HG03045 (cell line): ENCODE data around the gene ANKRD11.

Experiments
- ATAC-seq: cut with Tn5 transposase; IDR thresholded peaks from one replicate; pipeline ENCODE4 v1.9.1; 2021; ENCODE audit warnings: mild to moderate bottlenecking, moderate library complexity; ENCODE audit not compliant: unreplicated experiment

Gene ANKRD11

DNA sequence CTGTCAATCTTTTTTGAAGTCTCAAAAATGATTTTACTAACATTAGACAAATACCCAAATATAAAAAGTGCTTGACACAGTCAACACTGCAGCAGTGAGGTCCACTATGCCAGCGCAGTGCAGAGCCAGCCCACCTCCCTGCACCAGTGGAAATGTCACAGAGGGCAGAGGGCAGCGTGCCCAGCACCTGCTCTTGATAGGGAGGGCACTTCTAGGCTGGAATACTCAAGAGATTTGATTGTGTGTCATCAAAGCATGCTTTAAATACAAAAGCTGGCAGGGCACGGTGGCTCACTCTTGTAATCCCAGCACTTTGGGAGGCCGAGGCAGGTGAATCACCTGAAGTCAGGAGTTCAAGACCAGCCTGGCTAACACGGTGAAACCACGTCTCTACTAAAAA, 136.0 kb downstream of the ANKRD11 start:
- no peak for ATAC-seq

DNA sequence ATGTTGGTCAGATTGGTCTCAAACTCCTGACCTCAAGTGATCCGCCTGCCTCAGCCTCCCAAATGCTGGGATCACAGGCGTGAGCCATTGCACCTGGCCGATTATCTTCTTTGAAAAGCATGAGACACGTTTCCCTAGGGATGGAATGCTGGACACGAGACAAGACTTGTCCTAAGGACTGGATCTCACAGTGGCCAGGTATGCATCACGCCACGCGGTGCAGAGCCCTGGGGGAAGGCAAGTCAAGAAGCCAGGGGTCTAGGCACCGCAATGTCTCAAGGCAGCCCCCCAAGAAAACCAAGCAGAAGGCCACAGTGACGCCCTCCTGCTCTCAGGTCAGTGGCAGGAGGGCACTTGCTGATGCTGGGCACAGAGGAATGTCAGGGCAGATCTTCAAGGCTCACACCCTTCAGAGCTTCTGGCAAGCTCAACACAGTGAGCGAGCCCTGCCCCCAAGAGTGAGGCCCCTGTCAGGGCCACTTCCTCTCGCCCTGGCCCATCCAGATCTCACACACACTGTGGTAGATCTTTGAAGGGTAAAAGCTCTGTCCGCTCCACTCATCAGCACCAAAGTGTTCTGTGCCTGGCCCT, 138.2 kb downstream of the ANKRD11 start:
- ATAC-seq: no peak

DNA sequence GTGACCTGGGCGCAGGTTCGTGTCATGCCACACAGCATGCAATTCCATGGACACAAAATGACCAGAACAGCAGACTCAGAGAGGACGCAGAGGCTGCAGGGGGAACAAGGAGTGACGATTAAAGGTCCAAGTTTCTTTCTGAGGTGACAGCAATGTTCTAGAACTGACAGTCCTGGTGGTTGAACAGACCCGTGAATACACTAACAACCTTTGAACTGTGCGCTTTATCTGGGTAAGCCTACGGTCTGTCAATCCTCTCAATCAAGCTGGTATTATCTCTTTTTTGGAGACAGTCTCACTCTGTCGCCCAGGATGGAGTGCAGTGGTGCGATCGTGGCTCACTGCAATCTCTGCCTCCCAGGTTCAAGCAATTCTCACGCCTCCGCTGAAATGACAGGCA, 138.7 kb downstream of the ANKRD11 start:
- ATAC-seq: no peak

DNA sequence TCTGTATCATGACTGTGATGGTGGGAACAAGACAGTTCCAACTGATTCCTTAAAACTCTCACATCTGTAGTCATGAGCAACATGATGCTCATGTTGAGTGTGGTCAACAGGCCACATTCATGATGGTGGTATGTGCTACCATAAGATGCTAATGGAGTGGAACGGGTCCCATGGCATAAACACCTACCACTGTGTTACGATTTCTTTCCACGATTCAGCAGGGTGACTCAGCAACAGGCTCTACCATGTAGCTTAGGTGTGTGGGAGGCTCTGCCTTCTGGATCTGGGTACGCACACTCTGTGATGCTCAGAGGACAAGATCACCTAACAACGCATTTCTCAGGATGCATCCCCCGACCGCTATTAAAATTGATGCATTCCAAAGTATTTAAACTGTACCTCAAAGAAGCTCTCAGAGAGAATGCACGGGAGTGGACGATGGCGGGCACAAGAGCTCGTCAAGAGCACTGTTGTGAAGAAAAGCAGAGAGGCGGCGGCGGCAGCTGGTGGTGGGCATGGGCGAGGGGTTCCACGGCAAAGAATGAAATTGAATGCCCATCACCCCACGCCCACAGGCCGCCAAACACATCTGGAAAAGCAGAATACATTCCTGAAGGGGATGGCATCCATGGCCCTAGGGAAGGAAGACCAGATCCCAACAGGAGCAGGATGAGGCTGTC, 139.5 kb downstream of the ANKRD11 start:
- ATAC-seq: no peak

DNA sequence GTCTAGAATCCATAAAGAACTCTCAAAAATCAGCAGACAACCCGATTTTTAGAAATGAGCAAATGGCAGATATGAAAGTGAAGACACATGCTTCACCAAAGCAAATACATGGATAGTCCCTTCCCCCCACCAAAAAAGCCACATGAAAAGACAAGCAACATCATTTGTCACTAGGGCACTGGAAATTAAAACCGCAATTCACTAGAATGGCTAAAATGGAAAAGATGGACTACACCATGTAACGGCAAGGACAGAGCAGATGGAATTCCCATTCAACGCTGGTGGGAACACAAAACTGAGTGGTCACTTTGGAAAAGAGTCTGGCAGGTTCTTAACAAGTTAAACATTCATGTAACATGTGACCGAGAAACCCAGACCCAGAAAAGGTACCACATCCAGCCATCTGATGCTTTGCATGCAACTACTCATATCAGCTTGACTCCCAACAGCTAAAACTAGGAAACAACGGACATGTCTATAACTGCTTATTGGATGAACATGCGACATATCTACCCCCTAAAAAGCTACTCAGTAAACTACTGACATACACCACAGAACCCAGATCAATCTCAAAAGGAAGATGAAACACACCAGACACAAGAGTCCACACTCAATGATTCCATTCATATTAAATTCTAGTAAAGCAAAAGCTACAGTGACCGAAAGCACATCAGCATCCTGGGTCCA, 140.3 kb downstream of the ANKRD11 start:
- no peak for ATAC-seq

DNA sequence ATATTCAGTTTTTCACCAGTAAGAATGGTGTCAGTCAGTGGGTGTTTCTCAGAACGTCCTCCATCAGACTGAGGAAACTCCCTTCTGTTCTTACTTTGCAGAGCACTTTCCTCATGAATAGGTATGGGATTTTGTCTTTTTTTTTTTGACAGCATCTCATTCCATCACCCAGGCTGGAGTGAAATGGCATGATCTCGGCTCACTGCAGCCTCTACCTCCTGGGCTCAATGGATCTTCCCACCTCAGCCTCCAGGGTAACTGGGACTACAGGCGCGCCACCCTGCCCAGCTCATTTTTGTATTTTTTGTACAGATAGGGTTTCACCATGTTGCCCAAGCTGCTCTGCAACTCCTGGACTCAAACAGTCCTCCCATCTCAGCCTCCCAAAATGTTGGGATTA, 142.6 kb downstream of the ANKRD11 start:
- ATAC-seq: no peak

DNA sequence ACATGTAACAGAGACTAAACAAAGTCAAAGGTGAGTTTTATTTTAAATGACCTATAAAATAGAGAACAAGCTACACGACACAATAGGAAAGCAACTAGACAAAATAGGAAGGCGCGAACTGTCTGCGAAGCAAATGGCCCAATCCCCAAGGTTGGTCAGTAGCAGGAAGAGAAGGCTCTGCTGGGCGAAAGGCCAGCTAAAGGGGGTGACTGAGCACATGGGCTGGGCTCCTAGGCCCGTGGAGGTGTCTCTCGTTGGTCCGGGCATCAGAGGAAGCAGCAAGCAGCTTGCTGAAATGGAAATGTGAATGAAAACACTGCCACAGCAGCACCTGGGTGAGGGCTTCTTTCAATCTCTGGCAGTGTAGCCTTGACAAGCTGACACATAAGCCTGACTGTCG, 143.5 kb downstream of the ANKRD11 start:
- no peak for ATAC-seq

DNA sequence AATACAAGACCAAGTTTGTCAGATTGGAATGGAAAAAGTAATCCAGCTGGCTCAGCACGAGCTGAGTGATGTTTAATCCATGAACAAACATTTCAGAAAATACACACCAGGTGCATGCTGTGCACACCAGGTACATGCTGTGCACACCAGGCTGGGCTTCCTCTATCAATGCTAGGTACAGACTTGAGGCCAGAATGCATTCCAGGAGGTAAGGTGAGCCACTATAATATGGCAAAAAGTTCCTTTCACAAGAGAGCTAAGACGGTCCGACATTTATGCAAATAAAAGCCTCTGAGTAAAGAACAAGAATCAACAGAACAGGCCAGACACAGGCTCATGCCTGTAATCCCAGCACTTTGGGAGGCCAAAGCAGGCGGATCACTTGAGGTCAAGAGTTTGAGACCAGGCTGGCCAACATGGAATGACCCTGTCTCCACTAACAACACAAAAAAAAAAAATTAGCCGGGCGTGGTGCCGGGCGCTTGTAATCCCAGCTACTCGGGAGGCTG, 144.7 kb downstream of the ANKRD11 start:
- no peak for ATAC-seq

DNA sequence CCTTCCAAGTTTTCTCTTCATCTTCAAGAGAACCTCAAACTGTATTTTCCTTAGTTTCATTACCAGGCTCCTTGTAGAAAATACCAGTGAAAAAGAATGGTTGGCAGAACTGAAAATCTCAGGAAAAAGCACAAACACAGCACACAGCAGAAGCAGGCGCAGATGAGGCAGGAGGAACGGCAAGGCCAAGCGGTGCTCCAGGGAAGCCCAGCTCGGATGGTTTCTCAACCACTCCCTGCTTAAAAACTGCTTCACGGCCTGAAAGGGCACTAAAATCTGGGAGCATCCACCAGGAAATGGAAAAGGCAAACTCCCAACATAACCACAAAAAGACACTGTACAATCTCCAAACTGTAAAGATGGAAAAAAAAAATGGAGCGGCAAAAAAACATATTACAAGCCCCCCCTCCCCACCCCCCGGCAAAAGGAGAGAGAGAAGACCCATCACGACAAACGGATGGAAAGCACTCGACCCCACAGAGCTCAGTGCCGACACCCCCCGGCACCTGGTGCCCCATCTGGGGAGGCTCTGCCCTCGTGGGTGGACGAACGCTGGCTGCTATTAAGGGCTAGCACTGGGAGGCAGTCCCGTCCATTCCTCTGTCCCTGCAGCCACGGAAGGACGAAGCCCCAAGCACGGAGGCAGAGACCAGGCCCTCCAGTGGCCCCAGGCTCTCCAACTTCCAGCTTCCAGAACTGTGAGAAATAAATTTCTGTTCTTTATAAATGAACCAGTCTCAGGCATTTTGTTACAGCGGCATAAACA, 145.3 kb downstream of the ANKRD11 start:
- no peak for ATAC-seq

DNA sequence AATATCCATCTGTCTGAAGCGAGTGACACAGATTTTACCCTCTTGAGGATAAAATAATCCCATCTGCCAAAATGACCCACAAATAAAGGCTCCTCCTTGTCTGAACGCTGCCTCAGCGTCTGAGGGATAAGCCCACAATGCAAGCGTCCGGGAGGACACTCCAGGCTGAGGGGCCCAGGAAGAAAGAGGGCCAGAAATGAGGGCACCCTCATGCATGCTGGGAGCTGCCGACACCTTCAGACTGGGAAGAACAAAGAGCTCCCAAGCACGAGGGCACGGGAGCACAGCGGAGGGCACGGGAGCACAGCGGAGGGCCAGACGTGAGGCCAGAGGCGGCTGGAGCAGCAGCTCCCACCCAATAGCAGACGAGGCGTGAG, 145.9 kb downstream of the ANKRD11 start:
- ATAC-seq: no peak

DNA sequence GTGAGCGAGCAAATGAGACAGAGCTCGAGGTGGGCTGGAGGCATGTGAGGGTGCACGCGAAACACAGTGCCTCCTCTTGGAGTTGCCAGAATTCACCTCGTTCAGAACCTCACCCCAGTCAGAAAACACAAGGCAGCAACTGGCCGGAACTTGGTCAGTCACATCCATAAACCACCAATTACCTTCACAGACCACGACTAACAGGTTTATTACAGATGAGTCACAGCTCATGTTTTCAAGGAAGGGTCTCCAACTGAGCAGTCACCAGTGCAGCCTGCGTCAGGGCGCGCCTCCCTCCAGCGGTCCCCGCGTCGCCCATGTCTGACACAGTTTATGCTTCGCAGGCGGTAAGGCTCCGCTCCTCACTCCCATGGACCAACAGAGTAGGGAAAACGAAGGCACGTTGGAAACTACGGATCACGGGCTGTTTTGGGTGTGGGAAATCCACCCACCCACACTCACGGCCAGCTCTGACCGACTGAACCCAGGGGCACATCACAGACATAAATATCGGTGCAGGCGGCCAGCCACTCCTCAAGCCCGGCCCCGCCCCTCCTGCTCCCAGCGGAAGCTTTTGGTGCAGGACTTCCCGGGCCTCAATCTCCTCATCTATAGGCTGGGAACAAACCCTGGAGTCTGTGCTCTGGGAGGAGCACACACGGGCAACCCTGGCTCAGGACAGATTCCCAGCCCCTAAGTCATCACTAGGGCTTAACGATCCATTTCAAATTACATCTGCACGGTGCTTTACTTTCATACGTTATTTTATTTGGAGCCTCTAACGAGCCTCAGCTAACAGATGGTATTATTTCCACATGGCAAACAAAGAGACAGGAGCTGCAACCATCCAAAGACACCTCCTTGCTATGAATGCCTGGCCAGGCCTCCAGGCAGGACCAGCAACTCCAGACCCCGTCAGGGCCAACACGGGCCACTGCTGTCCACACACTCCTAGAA, 146.6 kb downstream of the ANKRD11 start:
- no peak for ATAC-seq

DNA sequence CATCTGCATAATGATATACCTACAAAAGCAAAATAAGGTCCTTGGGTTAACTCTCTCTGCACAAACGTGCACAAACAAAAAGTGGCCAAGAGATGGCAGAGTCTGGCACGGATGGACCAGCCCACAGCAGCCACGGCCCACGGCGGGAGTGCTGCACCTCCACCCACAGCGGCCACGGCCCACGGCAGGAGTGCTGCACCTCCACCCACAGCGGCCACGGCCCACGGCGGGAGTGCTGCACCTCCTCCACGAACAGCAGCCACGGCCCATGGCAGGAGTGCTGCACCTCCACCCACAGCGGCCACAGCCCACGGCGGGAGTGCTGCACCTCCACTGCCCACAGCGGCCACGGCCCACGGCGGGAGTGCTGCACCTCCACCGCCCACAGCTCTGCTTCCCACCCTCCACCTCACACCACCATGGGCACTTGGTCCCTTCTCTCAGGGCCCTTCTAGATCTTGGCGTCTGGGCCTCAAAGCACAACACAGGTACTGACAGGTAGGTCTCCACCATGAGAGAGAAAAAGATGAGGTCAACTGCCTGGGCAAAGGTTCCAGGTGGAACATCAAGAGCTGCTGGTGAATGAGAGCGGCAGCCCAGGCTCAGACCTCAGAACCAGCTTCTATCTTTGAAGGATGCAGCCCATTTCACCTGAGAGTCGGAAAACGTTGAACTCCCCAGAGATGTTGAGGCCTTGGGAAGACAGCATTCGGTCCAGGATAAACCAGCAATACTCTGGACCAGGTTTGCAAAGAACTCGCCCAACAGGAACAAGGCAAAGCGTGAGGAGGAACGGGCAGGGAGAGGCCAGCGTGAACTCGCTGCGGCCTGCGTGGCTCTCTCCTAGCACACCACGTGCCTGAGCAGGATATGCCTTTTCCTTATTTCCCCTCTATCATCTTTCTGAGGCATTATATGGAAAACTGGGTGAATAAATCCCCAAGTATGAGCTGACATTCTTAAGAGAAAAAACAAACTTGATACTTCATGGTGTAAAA, 148.4 kb downstream of the ANKRD11 start:
- no peak for ATAC-seq

DNA sequence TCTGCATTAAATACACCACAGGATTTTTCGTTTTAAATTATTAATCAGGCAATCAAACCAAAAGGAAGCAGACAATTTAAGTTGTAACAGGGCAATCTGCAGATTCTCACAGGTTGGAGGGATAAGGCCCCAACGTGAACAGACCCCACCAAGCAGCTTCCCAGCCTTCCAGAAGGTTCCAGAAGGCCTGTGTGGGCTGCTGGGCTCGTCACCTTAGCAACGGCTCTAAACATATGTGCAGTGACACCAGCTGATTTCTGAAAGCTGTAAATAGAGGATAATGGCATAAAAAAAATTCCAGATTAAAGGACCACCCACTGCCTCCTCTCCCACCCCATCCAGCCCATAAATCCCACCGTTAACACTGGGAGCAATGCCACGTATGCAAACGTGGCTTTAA, 149.1 kb downstream of the ANKRD11 start:
- ATAC-seq: no peak

DNA sequence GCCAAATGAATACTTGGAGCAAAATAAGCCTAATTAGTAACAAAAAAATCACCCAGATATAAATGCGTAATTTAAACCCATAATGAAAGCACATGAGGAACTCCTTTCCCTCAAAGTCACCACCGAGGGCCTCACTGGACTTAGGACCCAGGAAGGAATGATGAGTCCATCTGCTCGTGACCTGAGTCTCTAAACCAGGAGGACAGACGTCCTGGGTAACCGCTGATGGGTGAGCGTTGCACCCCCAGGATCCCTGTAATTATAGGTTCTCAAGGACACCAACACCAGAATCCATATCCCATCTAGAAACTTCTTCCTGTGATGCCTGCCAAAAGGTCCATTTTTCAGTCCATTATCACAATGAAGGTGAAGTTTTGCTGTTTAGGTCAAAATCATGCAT, 151.5 kb downstream of the ANKRD11 start:
- ATAC-seq: no peak

DNA sequence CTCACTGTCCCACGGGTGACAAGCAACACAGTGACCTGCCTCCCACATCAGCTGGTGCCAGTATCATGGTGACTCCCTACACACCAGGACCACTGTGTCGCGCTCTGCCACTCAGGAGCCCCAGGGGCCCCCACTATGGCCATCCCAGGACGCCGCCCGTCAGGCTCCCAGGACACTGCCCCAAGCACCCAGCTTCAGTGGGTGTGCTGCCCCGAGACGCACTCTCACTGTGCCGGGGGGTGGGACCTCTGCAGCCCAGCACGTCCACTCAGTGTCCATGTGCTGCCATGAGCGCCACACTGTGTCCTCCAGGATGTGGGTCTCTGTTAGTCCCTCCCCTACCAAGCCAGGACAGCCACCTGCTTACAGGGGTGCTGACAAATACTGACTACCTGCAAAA, 152.4 kb downstream of the ANKRD11 start:
- ATAC-seq: no peak

DNA sequence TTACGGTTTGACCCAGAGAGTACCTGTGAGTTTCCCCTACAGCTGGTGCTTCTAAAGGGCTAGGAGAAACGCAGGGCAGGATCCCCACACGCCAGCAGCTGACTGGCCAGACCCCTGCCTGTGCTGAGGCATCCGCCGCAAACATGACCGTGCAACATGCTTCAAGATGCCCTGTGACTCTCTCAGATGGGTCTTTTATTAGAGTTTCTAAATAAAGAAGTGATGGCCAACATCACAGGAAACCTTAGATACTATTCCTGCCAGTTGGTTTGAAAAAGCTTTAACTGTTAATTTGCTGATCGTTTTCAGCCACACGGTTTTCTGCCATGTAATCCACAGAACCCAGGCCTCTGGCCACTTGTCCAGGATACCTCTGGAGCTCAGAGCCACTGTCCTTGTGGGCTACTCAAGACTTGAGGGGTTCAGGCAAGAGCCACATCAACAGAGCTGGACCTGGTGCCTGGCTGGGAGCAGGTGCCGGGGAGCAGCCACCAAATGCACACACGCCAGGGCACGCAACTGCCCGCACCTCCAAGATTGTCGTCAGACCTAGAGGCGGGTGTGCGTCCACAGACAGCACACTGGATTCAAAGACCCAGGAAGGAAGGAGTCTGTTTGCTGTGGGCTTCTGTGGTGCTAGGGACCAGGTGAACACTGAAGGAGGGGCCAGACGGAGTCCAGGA, 154.4 kb downstream of the ANKRD11 start:
- ATAC-seq: no peak

DNA sequence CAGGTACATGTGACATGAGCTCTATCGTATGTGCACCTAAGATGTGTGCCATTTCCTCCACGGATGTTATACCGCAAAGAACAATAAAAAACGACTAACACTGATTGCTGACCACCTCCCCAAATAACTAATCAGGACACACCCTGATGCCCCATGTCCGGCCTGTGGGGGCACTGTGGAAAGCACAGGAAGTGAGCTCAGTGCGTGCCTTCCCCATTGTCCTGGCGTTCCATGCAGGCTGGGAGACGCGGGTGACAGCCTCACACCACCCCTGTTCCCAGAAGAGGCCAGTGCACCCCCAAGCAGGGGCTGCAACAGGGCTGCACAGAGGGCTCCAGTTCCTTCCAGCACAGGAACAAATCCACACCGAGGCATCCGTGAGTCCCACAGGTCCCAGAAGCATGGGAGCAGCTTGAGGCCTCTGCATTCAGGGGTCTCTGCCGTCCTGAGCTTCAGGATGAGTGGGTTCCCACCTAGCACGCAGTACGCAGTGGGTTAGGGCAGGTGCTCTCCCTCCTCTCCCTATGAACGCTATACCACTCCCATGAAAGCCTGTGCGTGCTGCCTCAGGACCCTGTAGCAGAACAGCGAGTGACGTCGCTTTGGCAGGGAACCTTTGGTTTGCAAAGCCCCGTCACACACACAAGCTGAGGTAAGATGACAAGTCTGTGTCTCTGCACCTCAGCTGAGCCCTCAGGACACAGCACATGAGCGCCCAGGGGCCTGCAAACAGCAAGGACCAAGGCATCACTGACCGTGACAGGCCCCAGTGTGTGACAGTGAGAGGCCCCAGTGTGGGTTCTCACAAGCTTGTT, 155.2 kb downstream of the ANKRD11 start:
- ATAC-seq: no peak

DNA sequence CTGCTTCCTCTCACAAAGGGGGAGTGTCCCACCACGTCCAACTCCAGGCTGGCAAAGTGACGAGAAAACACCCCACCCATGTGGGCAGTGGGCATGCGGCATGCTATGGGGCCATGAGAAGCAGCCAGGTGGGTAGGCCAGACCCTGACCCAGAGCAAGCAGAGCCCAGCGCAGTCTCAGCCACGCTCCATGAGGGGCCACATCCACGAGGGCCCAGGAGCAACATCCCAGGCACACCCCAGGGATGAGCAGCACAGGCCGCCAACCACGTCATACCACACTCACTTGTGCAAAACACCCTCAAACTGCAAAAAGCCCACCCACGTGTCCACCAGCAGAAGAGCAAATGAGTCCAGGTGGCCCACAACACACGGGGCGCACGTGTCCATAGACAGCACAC, 155.9 kb downstream of the ANKRD11 start:
- no peak for ATAC-seq
